WTC11 (cell line): ENCODE results near the gene ATP1A4. TPM values are rescaled to one million over a fixed set of nuclear protein-coding genes. Genes with fewer than 3 reads are reported as not detected.
A peak's percentile ranks its signal among the peaks of the same experiment; 100 is the strongest.

Experiments used
- ATAC-seq: fragments of 200-7000 bp; cut with Tn5 transposase; 2 replicates; pipeline ENCODE4 v1.10.0; 2021; ENCODE audit warnings: mild to moderate bottlenecking, moderate library complexity
- CTCF ChIA-PET: fragments of 300-600 bp; sonication (Branson Sonifier 250); formaldehyde crosslinking; loops from one replicate; lab custom pipeline; 2021; ENCODE audit warnings: antibody characterized with exemption; lab: Charles Lee
- POLR2A ChIA-PET: fragments of 350-600 bp; sonication (Branson Sonifier 250); formaldehyde crosslinking; loops from one replicate; lab custom pipeline; 2021; ENCODE audit warnings: antibody characterized with exemption; lab: Charles Lee
- DNase-seq: peaks from one replicate; pipeline ENCODE4 v3.0.0; 2021; ENCODE audit warnings: low spot score
- H3K27ac Mint-ChIP-seq: 2 replicates; pipeline ENCODE4 v1.8.0; 2021; ENCODE audit warnings: mixed read lengths
- H3K27me3 Mint-ChIP-seq: 2 replicates; pipeline ENCODE4 v1.8.0; 2021; ENCODE audit warnings: low read depth, mild to moderate bottlenecking, moderate library complexity, mixed read lengths
- H3K36me3 Mint-ChIP-seq: 2 replicates; pipeline ENCODE4 v1.8.0; 2021; ENCODE audit warnings: mixed read lengths
- H3K4me1 Mint-ChIP-seq: 2 replicates; pipeline ENCODE4 v1.8.0; 2022; ENCODE audit warnings: mixed read lengths
- H3K4me3 Mint-ChIP-seq: 2 replicates; pipeline ENCODE4 v1.8.0; 2021; ENCODE audit warnings: mild to moderate bottlenecking, moderate library complexity, mixed read lengths
- H3K9me3 Mint-ChIP-seq: 2 replicates; pipeline ENCODE4 v1.8.0; 2021; ENCODE audit warnings: mixed read lengths
- AR ChIP-seq: fragments of 250-450 bp; sonication (Bioruptor Pico); IDR thresholded peaks from 2 replicates; pipeline ENCODE4 v1.9.0; 2021; ENCODE audit warnings: mild to moderate bottlenecking
- ATF6 ChIP-seq: sonication (generic); formaldehyde crosslinking; IDR thresholded peaks from 2 replicates; pipeline ENCODE4 v1.8.1; 2023; ENCODE audit warnings: mild to moderate bottlenecking, missing genetic modification reagents
- E2F1 ChIP-seq: sonication (generic); formaldehyde crosslinking; IDR thresholded peaks from 2 replicates; pipeline ENCODE4 v1.8.0; 2022; ENCODE audit warnings: mild to moderate bottlenecking, missing genetic modification reagents
- ELF4 ChIP-seq: sonication (generic); formaldehyde crosslinking; IDR thresholded peaks from 2 replicates; pipeline ENCODE4 v1.8.1; 2022; ENCODE audit warnings: low read depth, mild to moderate bottlenecking, moderate library complexity, missing genetic modification reagents
- GRHL2 ChIP-seq: fragments of 250-450 bp; sonication (Bioruptor Pico); IDR thresholded peaks from 2 replicates; pipeline ENCODE4 v1.8.0; 2022; ENCODE audit warnings: mild to moderate bottlenecking, moderate library complexity; ENCODE audit not compliant: insufficient replicate concordance, severe bottlenecking
- MLX ChIP-seq: sonication (generic); formaldehyde crosslinking; IDR thresholded peaks from 2 replicates; pipeline ENCODE4 v1.8.1; 2023; ENCODE audit warnings: mild to moderate bottlenecking, missing genetic modification reagents, moderate library complexity
- NFYB ChIP-seq: sonication (generic); formaldehyde crosslinking; conservative IDR thresholded peaks from 2 replicates; pipeline ENCODE4 v1.8.0; 2022; ENCODE audit warnings: low read depth, missing genetic modification reagents
- NR2C2 ChIP-seq: sonication (generic); formaldehyde crosslinking; IDR thresholded peaks from 2 replicates; pipeline ENCODE4 v1.8.0; 2022; ENCODE audit warnings: mild to moderate bottlenecking, missing genetic modification reagents
- NR3C1 ChIP-seq: sonication (generic); formaldehyde crosslinking; conservative IDR thresholded peaks from 2 replicates; pipeline ENCODE4 v1.8.1; 2023; ENCODE audit warnings: low read depth, mild to moderate bottlenecking, missing genetic modification reagents
- RORB ChIP-seq: fragments of 250-450 bp; sonication (Bioruptor Pico); IDR thresholded peaks from 2 replicates; pipeline ENCODE4 v1.9.0; 2021; ENCODE audit warnings: mild to moderate bottlenecking
- SP1 ChIP-seq: sonication (generic); formaldehyde crosslinking; conservative IDR thresholded peaks from 2 replicates; pipeline ENCODE4 v1.8.1; 2022; ENCODE audit warnings: missing genetic modification reagents
- ZBTB21 ChIP-seq: sonication (generic); formaldehyde crosslinking; IDR thresholded peaks from 2 replicates; pipeline ENCODE4 v1.8.1; 2023; ENCODE audit warnings: mild to moderate bottlenecking, missing genetic modification reagents, borderline replicate concordance
- ZNF263 ChIP-seq: sonication (generic); formaldehyde crosslinking; IDR thresholded peaks from 2 replicates; pipeline ENCODE4 v1.8.1; 2022; ENCODE audit warnings: low read depth, mild to moderate bottlenecking, moderate library complexity, missing genetic modification reagents
- ZNF281 ChIP-seq: sonication (generic); formaldehyde crosslinking; IDR thresholded peaks from 2 replicates; pipeline ENCODE4 v1.8.0; 2023; ENCODE audit warnings: mild to moderate bottlenecking, missing genetic modification reagents
- total RNA-seq: library from RNA; stranded (reverse); gene quantifications from 3 replicates; pipeline ENCODE4 v1.2.3, GENCODE V29; 2021
- TF ChIP-seq, protein P1 (sequence below): sonication (generic); formaldehyde crosslinking; IDR thresholded peaks from 2 replicates; pipeline ENCODE4 v1.8.1; 2023; ENCODE audit warnings: mild to moderate bottlenecking, missing genetic modification reagents

Gene ATP1A4
- total RNA-seq, 1 experiment from 2014 or later: 0.37 TPM

- ATAC-seq (no peak), DNase-seq (no peak)
- H3K4me1 Mint-ChIP-seq: peaks cover 13% of the 10 kb centered on the region
- POLR2A ChIA-PET: interaction anchor here (1.0 kb wide), 1 partner anchor 8 kb away, joined by 4 read pairs; the partner anchor contains the start of gene ATP1A2
- H3K36me3 Mint-ChIP-seq: peaks cover 34% of the 10 kb centered on the region
- CTCF ChIA-PET: interaction anchor here (1.0 to 2.2 kb wide), 6 partner anchors 8 to 96 kb away, joined by 3 to 35 read pairs (median 4); partner anchors contain the start of gene ATP1A2
- no peaks in the 10 kb centered on the region for H3K9me3 Mint-ChIP-seq
- no peak overlapping the region for H3K4me3 Mint-ChIP-seq
- TF ChIP-seq ZNF263 (CRISPR knock-in tag) (no peak), ATF6 (no peak), NR3C1 (CRISPR knock-in tag) (no peak), NFYB (CRISPR knock-in tag) (no peak), ELF4 (CRISPR knock-in tag) (no peak), NR2C2 (no peak), MLX (no peak), AR (no peak), E2F1 (CRISPR knock-in tag) (no peak), SP1 (CRISPR knock-in tag) (no peak)
- TF ChIP-seq, protein P1, sequence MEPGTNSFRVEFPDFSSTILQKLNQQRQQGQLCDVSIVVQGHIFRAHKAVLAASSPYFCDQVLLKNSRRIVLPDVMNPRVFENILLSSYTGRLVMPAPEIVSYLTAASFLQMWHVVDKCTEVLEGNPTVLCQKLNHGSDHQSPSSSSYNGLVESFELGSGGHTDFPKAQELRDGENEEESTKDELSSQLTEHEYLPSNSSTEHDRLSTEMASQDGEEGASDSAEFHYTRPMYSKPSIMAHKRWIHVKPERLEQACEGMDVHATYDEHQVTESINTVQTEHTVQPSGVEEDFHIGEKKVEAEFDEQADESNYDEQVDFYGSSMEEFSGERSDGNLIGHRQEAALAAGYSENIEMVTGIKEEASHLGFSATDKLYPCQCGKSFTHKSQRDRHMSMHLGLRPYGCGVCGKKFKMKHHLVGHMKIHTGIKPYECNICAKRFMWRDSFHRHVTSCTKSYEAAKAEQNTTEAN (CRISPR knock-in tag): no peak
- H3K27ac Mint-ChIP-seq: no peak overlapping the region
- H3K27me3 Mint-ChIP-seq: no peaks in the 10 kb centered on the region
These were observed 27.7 kb upstream of the ATP1A4 start for GRCh38 chr1:160123726-160124125.

DNA sequence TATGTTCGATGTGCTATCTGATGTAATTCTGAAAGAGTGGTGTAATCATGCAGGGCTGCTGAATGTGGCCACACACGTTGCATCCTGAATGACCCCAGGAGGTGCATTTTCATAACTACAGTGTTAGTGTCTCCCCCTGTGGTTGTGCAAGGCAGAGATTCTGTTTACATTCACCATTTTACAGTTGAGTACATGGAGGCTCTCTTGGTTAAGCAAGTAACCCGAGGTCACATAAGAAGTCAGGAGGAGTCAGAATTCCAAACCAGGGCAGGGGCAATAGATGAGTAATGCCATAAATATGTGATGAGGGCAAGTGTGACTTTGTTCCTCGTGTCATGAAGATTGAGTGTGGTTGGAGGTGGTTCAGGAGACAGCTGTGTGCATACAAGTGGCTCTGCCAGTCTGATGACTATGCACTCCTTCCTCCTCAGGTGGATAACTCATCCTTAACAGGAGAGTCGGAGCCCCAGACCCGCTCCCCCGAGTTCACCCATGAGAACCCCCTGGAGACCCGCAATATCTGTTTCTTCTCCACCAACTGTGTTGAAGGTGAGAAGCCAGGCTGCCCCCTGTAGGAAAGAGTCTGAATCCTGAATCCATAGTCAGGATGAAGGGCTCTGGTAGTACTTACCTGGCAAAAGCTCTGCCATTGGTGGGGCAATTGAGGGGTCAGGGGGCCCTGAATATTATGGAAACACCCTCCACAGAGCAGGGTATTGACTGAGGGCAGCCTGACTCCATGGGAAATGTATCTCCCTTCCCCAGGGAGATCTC is 26.5 kb upstream of the ATP1A4 start:
- TF ChIP-seq GRHL2: no peak
- no peak for TF ChIP-seq ZNF281 (CRISPR knock-in tag)
- TF ChIP-seq RORB: no peak
- no peak for TF ChIP-seq ZBTB21 (CRISPR knock-in tag)
- DNase-seq (no peak), ATAC-seq (peak; percentile 52)
- H3K27ac Mint-ChIP-seq: peak overlapping the region; percentile 4; the same call in 1 of the 2 replicates
- peaks cover 41% of the 10 kb centered on the region for H3K36me3 Mint-ChIP-seq
- H3K4me3 Mint-ChIP-seq: no peak overlapping the region
- H3K4me1 Mint-ChIP-seq: peaks cover 12% of the 10 kb centered on the region
- ChIA-PET CTCF (interaction anchor here (0.6 to 2.2 kb wide), 10 partner anchors 22 to 127 kb away, joined by 3 to 35 read pairs (median 4); no protein-coding TSS in a partner anchor), POLR2A (interaction anchor here (1.0 kb wide), 1 partner anchor 9 kb away, joined by 4 read pairs; the partner anchor contains the start of gene ATP1A2)
- no peaks in the 10 kb centered on the region for H3K9me3 Mint-ChIP-seq
- no peaks in the 10 kb centered on the region for H3K27me3 Mint-ChIP-seq
